Small intestine (tissue), 7 donors: ENCODE measurements around the gene KDM7A. TPM values are rescaled to one million over a fixed set of nuclear protein-coding genes. Genes with fewer than 3 reads are reported as not detected.

ENCODE experiments used
- DNase-seq, 2 donors: peaks; one replicate each; pipeline versions ENCODE4 v3.0.0 to v3.0.0-alpha.2; 2013
- FAIRE-seq: peaks from 2 replicates; lab custom pipeline; 2012; peaks lifted over from hg19 to GRCh38; lab: Jason Lieb, UNC
- H3K27ac ChIP-seq, 3 donors: one replicate each; pipeline ENCODE4 v1.5.1; 2013; ENCODE audit warnings: low read length in 2 of 3, mild to moderate bottlenecking in 2 of 3, control low read depth in 1 of 3, inconsistent platforms in 1 of 3, low read depth in 1 of 3, moderate library complexity in 1 of 3
- H3K27me3 ChIP-seq, 3 donors: one replicate each; pipeline ENCODE4 v1.6.1; 2013; ENCODE audit warnings: low read length in 3 of 3, inconsistent platforms in 1 of 3; ENCODE audit not compliant: control insufficient read depth in 3 of 3, insufficient read depth in 3 of 3
- H3K36me3 ChIP-seq, 3 donors: one replicate each; pipeline ENCODE4 v1.6.1; 2013; ENCODE audit warnings: low read length in 3 of 3, inconsistent platforms in 1 of 3, low read depth in 1 of 3, mild to moderate bottlenecking in 1 of 3, moderate library complexity in 1 of 3; ENCODE audit not compliant: control insufficient read depth in 3 of 3, insufficient read depth in 2 of 3
- H3K4me1 ChIP-seq, 3 donors: one replicate each; pipeline ENCODE4 v1.6.1; 2013; ENCODE audit warnings: low read length in 2 of 3, inconsistent platforms in 1 of 3, low read depth in 1 of 3, mild to moderate bottlenecking in 1 of 3, moderate library complexity in 1 of 3; ENCODE audit not compliant: control insufficient read depth in 3 of 3, insufficient read depth in 2 of 3
- H3K4me3 ChIP-seq, 3 donors: one replicate each; pipeline ENCODE4 v1.5.1; 2013; ENCODE audit warnings: low read length in 3 of 3, control low read depth in 1 of 3, inconsistent platforms in 1 of 3, low read depth in 1 of 3, mild to moderate bottlenecking in 1 of 3, moderate library complexity in 1 of 3
- H3K9me3 ChIP-seq, 2 donors: one replicate each; pipeline ENCODE4 v1.6.1; 2013; ENCODE audit warnings: low read depth in 1 of 2, low read length in 1 of 2; ENCODE audit not compliant: control insufficient read depth in 2 of 2, insufficient read depth in 1 of 2
- WGBS, 3 donors: extraction: QIAGEN DNeasy Blood & Tissue Kit; methylation state at CpG; one replicate each; pipeline ENCODE4 v1.1.7; 2013; 5-methylcytosine and 5-hydroxymethylcytosine counted together
- polyA plus RNA-seq, 4 donors: library from polyadenylated mRNA; stranded (reverse) in 3 of 4; unstranded in 1 of 4; fragments of 200-250 nt in 3 of 4; fragments of 120-200 nt in 1 of 4; gene quantifications; one replicate each; pipeline versions ENCODE4 v1.2.1 to v1.2.3, GENCODE V29; 2013
- donor health status: healthy with polysubstance abuse.
- donor health status: control.
- donor health status: control.
- donor health status: Bipolar disorder and iron deficiency.
- donor health status: healthy.

Gene KDM7A
- polyA plus RNA-seq, 4 donors, result 6.2 to 14.1 (median 7.9) TPM

DNA sequence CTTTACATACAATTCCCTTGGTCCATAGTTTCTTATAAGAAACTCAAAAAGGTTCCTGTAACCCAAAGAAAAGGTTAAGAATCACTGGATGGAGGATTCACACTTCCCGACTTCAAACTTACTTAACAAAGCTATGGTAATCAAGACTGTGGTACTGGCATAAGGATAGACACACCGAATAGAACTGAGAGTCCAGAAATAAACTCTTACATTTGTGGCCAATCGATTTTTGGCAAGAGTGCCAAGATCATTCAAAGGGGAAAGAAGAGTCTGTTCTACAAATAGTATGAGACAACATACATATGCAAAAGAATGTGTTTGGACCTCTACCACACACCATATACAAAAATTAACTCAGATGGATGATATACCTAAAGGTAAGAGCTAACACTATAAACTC is 32.8 kb downstream of the KDM7A start:
- H3K36me3 ChIP-seq, result peaks cover 0 to 4% (median 2%) of the 10 kb centered on the region in 3 donors
- FAIRE-seq (no peak), DNase-seq (no peak)
- peaks cover 4 to 8% (median 6%) of the 10 kb centered on the region in 3 donors for H3K4me1 ChIP-seq
- no peak overlapping the region for H3K27ac ChIP-seq
- H3K27me3 ChIP-seq, result no peaks in the 10 kb centered on the region
- no peak overlapping the region for H3K4me3 ChIP-seq
- peaks cover 0 to 2% of the 10 kb centered on the region in 2 donors for H3K9me3 ChIP-seq
- WGBS, 3 donors, result 68 to 87% (median 76%) methylated on average over 3 of the region's 3 CpGs

DNA sequence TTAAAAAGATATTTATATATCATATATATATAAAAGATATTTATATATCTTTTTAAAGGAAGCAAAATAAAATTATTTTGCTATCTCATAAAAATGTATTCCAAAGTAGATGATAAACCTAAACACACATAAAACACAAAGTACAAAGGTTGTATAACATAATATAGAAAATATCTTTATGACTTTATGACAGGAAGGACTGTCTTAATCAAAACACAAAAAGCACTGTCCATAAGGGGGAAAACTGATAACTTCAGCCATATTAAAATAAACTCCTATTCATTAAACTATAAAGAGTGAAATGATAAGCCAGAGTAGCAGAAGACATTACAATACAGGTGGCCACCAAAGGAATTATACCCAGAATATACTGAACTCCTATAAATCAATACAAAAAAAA is 34.8 kb downstream of the KDM7A start:
- Histone ChIP-seq H3K27ac (no peak overlapping the region), H3K27me3 (no peaks in the 10 kb centered on the region), H3K4me1 (peaks cover 4 to 6% (median 4%) of the 10 kb centered on the region in 3 donors), H3K4me3 (no peak overlapping the region), H3K36me3 (peaks cover under 1 to 10% (median 2%) of the 10 kb centered on the region in 3 donors), H3K9me3 (peaks cover 0 to 2% of the 10 kb centered on the region in 2 donors)
- peak; percentile 33 to 65 for DNase-seq
- peak; percentile 96 for FAIRE-seq

DNA sequence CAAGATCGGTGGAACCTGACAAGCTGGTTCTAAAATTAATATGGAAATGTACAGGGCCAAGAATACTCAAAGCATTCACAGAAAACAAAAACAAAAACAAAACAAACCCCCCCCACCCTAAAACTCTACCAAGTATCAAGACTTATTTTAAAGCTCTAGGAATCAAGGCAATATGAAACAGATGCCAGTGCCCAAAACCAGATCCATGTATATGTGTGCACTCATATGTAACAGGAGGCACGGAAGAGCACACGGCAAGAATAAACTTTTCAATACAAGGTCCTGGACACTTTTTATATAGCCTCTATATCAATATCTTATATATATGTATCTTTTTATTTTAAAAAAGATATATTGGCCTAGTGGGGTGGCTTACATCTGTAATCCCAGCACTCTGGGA is 35.5 kb downstream of the KDM7A start:
- peaks cover 2 to 10% (median 2%) of the 10 kb centered on the region in 3 donors for H3K36me3 ChIP-seq
- WGBS, 3 donors, result 72 to 91% (median 81%) methylated on average over 3 of the region's 3 CpGs
- DNase-seq (no peak), FAIRE-seq (no peak)
- peaks cover 2 to 8% (median 6%) of the 10 kb centered on the region in 3 donors for H3K4me1 ChIP-seq
- no peak overlapping the region for H3K27ac ChIP-seq
- H3K9me3 ChIP-seq, result peaks cover 0 to 2% of the 10 kb centered on the region in 2 donors
- no peak overlapping the region for H3K4me3 ChIP-seq
- no peaks in the 10 kb centered on the region for H3K27me3 ChIP-seq

DNA sequence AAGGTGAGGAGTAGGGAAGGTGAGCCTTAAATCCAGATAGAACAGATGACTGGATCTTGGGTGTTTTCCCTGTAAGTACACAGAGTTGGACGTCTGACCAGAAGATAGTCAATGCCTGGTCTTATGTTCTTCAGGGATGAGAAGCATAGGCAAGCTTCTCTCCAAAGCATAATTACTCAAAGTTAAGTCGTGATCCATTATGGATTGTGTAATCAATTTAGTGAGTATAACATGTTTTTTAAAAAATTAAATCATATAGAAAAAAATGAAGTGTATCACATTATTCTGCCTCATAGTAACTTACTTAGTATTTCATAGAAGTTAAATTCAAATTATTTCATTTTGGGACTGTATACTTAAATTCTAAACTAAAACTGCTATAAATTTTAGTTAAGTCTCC is 39.7 kb downstream of the KDM7A start:
- H3K4me3 ChIP-seq, result no peak overlapping the region
- peaks cover 2 to 6% (median 3%) of the 10 kb centered on the region in 3 donors for H3K4me1 ChIP-seq
- H3K9me3 ChIP-seq, result no peaks in the 10 kb centered on the region
- no peak for DNase-seq
- no peaks in the 10 kb centered on the region for H3K27me3 ChIP-seq
- peaks cover 2 to 6% (median 6%) of the 10 kb centered on the region in 3 donors for H3K36me3 ChIP-seq
- no peak overlapping the region for H3K27ac ChIP-seq
- WGBS, 3 donors, result 80 to 90% (median 87%) methylated on average over 2 of the region's 2 CpGs
- no peak for FAIRE-seq

DNA sequence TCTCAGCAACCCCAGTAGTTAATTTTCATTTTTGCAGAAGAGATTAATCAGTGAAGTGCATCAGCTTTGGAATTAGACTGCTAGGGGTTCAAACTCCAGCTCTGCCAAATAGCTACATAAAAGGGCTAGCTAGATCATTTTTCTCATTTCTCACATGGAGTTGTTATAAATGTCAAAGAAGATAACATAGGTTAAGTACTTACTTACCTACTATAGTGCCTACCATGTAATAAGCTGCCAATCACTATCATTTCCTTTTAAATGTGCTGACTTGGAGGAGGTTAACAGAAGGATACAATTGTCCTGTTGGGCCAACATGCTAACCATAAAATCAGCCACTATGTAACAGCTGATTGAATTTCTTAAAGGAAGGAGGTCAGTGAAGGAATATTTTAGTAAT is 40.7 kb downstream of the KDM7A start:
- no peak overlapping the region for H3K27ac ChIP-seq
- peak; percentile 33 to 37 for DNase-seq
- no peak for FAIRE-seq
- H3K27me3 ChIP-seq, result no peaks in the 10 kb centered on the region
- no peak overlapping the region for H3K4me3 ChIP-seq
- no peaks in the 10 kb centered on the region for H3K9me3 ChIP-seq
- H3K4me1 ChIP-seq, result peaks cover 0 to 3% (median 3%) of the 10 kb centered on the region in 3 donors
- H3K36me3 ChIP-seq, result peaks cover 4 to 8% (median 6%) of the 10 kb centered on the region in 3 donors

DNA sequence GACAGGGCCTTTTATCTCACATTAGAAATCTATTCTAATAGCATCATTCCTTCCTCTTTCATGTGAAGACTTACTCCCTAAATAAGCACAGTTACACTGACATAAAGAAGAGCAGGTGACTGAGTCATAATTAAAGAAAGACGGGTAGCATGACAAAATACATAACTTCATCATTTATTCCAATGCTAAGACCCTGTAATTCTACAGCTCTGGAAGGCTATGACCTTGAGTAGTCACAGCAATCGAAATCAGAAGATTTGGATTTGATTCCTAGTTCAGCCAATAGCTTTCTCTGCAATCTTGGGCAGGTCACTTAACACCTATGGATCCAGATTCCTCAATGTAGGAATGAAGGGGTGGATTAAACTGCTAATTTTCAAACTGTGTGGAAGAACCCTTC is 42.7 kb downstream of the KDM7A start:
- H3K36me3 ChIP-seq, result peaks cover 4 to 9% (median 8%) of the 10 kb centered on the region in 3 donors
- no peaks in the 10 kb centered on the region for H3K27me3 ChIP-seq
- H3K27ac ChIP-seq, result no peak overlapping the region
- DNase-seq (no peak), FAIRE-seq (no peak)
- H3K9me3 ChIP-seq, result no peaks in the 10 kb centered on the region
- WGBS, 3 donors, result 79 to 82% (median 81%) methylated on average over 2 of the region's 2 CpGs
- H3K4me1 ChIP-seq, result peaks cover 0 to 3% (median 0%) of the 10 kb centered on the region in 3 donors
- H3K4me3 ChIP-seq, result no peak overlapping the region

DNA sequence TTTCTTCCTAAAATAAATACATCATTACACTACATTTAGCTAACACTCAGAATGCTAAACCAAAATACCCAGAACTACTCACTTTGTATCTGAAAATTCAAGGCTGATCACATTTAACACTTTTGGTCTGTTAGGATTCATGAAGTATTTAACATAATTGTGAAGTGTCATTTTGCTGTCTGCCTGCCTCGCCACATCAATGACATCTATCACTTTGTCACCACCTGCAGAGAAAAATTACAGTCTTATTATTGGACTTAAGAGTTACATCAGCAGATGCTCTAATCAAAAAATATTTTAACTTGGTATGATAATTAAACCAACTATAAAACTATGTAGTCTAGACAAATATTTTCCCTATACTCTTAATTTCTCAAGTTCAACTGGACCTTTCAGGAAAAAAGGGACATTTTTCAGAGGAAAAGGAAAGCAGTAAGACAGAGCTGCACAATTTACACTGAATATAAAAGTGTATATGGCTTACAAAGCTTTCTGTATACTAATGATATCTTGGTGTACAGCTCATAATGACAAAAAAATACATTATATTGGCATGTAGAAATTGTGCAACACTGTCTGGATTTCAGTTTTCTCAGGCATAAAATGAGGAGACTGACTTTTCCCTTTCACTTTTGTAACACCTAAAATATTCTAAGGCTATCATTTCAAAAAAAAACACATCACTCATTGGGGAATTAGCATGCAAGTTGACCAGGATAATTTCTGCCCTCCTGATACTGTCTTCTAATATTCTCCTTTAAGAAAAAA is 49.2 kb downstream of the KDM7A start:
- 95 to 100% (median 98%) methylated on average over 1 of the region's 1 CpG for WGBS, 3 donors
- Histone ChIP-seq H3K27me3 (no peaks in the 10 kb centered on the region), H3K27ac (no peak overlapping the region), H3K4me1 (no peaks in the 10 kb centered on the region), H3K9me3 (no peaks in the 10 kb centered on the region), H3K36me3 (peaks cover 4 to 24% (median 21%) of the 10 kb centered on the region in 3 donors), H3K4me3 (no peak overlapping the region)
- FAIRE-seq (no peak), DNase-seq (no peak)

DNA sequence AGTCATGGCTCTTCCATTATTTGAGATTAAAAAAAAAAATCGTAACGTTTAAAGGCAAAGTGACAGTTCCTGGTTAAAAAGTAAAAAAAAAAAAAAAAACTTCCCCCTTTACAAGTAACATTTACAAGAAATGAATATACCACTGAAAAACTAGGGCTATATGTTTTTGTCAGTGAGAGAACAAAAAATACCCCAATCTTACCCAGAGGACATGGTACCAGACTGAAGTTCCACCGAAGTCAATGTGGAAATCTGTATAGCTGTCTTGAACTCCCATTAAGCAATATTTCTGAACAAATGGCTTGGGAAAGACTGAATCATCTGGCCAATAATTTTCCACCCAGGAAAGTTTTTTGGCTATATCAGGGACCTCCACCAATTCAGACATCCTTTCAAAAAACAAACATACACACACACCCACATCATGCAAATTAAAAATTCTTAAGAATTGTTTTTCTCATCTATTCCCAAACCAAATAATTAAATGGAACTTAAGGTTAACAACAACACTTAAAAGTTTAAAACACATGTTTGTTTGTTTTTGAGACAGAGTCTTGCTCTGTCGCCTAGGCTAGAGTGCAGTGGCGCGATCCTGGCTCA is 50.2 kb downstream of the KDM7A start:
- no peak overlapping the region for H3K27ac ChIP-seq
- H3K4me3 ChIP-seq, result no peak overlapping the region
- FAIRE-seq, result no peak
- H3K36me3 ChIP-seq, result peaks cover 4 to 27% (median 21%) of the 10 kb centered on the region in 3 donors
- no peaks in the 10 kb centered on the region for H3K4me1 ChIP-seq
- DNase-seq, result no peak
- no peaks in the 10 kb centered on the region for H3K9me3 ChIP-seq
- 96 to 97% (median 97%) methylated on average over 6 of the region's 6 CpGs for WGBS, 3 donors
- H3K27me3 ChIP-seq, result no peaks in the 10 kb centered on the region
